Raji (cell line): ENCODE data around the gene HBE1.
"Not testable (repeated sequence)": the region's sequence is repeated elsewhere in the genome, so short reads cannot be mapped to it uniquely, and the experiment has no call there.

Experiments used
- POLR2A ChIP-seq: IDR thresholded peaks from 2 replicates; pipeline ENCODE4 v1.6.1; 2011; ENCODE audit warnings: low read depth, low read length, control low read depth; ENCODE audit not compliant: insufficient read depth

Gene HBE1

GRCh38 chr11:5272395-5273017 is 2.8 kb upstream of the HBE1 start:
- no peak for TF ChIP-seq POLR2A

GRCh38 chr11:5267033-5267563 is 2.6 kb downstream of the HBE1 start:
- TF ChIP-seq POLR2A: no peak

GRCh38 chr11:5266609-5267008 is 3.1 kb downstream of the HBE1 start:
- TF ChIP-seq POLR2A: no peak

GRCh38 chr11:5265832-5266231 is 3.9 kb downstream of the HBE1 start:
- TF ChIP-seq POLR2A: no peak

- no peak for TF ChIP-seq POLR2A
Observed at GRCh38 chr11:5258543-5259262, 11.0 kb downstream of the HBE1 start.

- no peak for TF ChIP-seq POLR2A
Observed at GRCh38 chr11:5257296-5257695, 12.4 kb downstream of the HBE1 start.

GRCh38 chr11:5254646-5255413 is 14.9 kb downstream of the HBE1 start, which contains the start of gene HBG2:
Gene HBG2, minus strand, starts transcription at chr11:5254781. Its CDS starts 53 bp downstream, at chr11:5254728.
- not testable (repeated sequence) for TF ChIP-seq POLR2A

- TF ChIP-seq POLR2A: no peak
Observed at GRCh38 chr11:5252919-5253265, 16.9 kb downstream of the HBE1 start.

GRCh38 chr11:5252192-5252918 is 17.4 kb downstream of the HBE1 start:
- TF ChIP-seq POLR2A: no peak

- no peak for TF ChIP-seq POLR2A
Observed at GRCh38 chr11:5251746-5252145, 18.0 kb downstream of the HBE1 start.

- TF ChIP-seq POLR2A: no peak
Observed at GRCh38 chr11:5250543-5251204, 19.1 kb downstream of the HBE1 start.

- TF ChIP-seq POLR2A: not testable (repeated sequence)
Observed at GRCh38 chr11:5249807-5250396, 19.8 kb downstream of the HBE1 start, which contains the start of gene HBG1. Gene HBG1, minus strand, starts transcription at chr11:5249857. Its CDS starts 53 bp downstream, at chr11:5249804.

- no peak for TF ChIP-seq POLR2A
Observed at GRCh38 chr11:5247472-5248192, 22.1 kb downstream of the HBE1 start.

GRCh38 chr11:5246772-5247471 is 22.8 kb downstream of the HBE1 start:
- no peak for TF ChIP-seq POLR2A
